Measurements from ENCODE around the gene GAREM1.

GAREM1 gene

DNA sequence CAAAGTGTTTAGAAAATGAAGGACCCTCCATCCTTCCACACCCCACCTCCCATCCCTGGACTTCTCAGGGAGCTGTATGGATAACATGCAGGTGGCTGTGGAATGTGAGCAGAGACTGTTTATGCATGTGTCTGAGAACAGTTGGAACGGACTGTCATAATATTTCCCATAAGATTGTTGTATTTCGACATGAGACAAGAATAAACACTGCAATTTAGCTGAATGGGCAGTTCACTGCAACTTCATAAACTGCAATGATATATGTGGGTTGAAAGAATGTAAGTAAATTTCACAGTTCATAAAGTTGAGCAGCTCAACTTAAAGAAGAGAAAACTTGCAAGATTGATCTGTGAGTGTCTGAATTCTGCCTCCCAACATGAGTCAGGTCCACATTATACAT is 206.3 kb downstream of the GAREM1 start:
- TF ChIP-seq, protein P1, sequence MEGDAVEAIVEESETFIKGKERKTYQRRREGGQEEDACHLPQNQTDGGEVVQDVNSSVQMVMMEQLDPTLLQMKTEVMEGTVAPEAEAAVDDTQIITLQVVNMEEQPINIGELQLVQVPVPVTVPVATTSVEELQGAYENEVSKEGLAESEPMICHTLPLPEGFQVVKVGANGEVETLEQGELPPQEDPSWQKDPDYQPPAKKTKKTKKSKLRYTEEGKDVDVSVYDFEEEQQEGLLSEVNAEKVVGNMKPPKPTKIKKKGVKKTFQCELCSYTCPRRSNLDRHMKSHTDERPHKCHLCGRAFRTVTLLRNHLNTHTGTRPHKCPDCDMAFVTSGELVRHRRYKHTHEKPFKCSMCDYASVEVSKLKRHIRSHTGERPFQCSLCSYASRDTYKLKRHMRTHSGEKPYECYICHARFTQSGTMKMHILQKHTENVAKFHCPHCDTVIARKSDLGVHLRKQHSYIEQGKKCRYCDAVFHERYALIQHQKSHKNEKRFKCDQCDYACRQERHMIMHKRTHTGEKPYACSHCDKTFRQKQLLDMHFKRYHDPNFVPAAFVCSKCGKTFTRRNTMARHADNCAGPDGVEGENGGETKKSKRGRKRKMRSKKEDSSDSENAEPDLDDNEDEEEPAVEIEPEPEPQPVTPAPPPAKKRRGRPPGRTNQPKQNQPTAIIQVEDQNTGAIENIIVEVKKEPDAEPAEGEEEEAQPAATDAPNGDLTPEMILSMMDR (IDR thresholded peaks at IDR 0.05; ENCODE audit: low read depth, low read length, missing control alignments), result no peak
- no peak overlapping the region for H3K4me3 ChIP-seq (ENCODE audit: low read depth, low read length)

DNA sequence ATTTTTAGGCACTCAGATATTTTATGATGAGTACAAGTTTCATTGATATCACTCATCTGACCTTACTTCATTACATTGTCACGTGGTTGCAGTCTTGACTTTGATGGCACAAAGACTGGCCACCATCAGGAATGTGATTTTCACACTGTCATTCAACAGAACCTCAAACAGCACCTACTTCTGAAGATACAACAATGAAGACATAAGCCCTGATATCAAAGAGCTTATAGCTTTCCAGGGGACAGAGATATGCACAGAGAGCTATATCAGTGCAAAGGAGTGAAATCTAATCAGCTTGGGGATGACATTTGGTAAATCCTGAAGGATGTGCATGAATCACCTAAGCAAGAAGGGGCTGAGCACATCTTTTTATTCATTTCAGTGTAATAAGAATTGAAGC is 208.6 kb downstream of the GAREM1 start:
- no peak overlapping the region for H3K4me3 ChIP-seq (ENCODE audit: low read depth, low read length)
- no peak for DNase-seq (ENCODE audit: low read depth)
- TF ChIP-seq, protein P1 (IDR thresholded peaks at IDR 0.05; ENCODE audit: low read depth, low read length, missing control alignments), result no peak

More for the DNA sequence above, 206.3 kb downstream of the GAREM1 start:
- no peak for DNase-seq (ENCODE audit: low read depth)

DNA sequence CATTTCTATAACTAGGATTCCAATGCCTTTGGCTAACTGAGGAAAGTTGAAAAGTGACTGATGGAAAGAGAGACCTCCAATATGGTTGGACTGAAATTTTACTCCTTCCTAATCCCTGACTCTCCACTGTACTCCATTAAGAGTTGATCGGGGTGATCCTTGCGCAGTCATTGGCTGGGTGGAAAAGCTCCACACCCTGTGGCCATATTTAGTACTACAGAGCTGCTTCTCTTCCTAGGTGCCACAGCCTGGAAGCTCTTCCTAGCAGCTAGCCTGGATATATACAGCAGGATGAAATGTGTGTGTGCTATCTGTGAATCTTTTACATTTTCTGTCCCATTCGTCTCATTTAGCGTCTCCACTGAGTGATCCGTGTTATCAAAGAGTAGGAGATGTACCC is 209.7 kb downstream of the GAREM1 start:
- DNase-seq (ENCODE audit: low read depth), result no peak
- TF ChIP-seq, protein P1 (IDR thresholded peaks at IDR 0.05; ENCODE audit: low read depth, low read length, missing control alignments), result peak; percentile 24
- no peak overlapping the region for H3K4me3 ChIP-seq (ENCODE audit: low read depth, low read length)

DNA sequence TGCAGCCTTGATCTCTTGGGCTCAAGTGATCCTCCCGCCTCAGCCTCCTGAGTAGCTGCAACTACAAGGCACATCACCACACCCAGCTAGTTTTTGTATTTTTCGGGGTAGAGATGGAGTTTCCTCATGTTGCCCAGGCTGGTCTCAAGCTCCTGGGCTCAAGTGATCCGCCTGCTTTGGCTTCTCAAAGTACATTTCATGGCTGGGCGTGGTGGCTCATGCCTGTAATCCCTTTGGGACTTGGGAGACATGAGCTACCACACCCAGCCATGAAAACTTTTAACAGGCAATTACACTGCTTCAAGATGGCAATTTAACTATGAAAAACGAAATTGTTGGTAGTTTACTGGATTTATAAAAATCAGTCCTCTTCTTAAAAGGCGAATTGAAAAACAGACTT is 211.1 kb downstream of the GAREM1 start:
- no peak for DNase-seq (ENCODE audit: low read depth)
- TF ChIP-seq, protein P1 (IDR thresholded peaks at IDR 0.05; ENCODE audit: low read depth, low read length, missing control alignments), result no peak
- no peak overlapping the region for H3K4me3 ChIP-seq (ENCODE audit: low read depth, low read length)

DNA sequence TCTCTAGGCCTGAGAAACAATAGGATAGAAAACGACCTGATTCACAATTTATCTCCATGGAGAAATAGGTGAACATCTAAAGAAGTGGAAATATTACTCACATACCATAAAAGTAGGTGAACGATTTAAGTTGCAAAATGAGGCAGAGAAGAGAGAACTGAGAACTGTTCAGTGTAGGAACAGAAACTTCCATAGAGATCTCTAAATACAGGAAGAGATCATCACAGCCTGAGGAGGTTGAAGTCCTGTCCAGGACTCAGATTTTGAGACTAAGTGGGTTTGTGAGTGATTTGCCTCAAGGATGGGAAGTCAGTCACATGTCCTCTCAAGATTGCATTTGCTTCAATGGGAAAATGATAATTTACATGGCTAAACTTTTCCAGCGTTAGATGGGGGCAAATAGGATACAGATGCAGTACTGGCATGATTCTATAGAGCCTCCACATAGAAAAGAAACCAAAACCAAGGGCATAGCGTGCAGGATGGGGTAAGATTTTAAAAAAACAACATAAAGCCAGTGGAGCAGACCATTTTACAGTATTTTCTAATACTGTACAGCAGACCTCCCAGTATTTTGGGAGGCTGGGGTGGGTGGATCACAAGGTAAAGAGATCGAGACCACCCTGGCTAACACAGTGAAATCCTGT is 212.0 kb downstream of the GAREM1 start:
- no peak overlapping the region for H3K4me3 ChIP-seq (ENCODE audit: low read depth, low read length)
- DNase-seq (ENCODE audit: low read depth), result no peak
- TF ChIP-seq, protein P1 (IDR thresholded peaks at IDR 0.05; ENCODE audit: low read depth, low read length, missing control alignments), result no peak

DNA sequence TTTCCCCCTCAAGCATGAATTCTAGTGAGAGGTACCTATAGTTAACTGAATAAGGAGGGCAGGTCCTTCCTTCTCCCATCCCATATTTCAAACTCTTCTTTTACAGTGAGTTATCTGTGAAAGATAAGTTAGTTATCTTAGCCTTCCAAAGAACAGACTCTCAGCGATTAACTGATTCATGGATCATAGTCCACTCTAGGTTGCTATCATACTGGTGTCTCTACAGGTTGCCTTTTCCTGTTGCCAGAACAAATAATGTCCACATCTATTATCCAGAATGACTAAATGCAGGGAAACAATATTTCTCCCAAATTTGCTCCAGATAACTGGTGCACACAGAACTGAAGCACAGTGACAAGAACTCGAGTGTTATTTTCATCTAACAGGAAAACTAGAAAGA is 212.5 kb downstream of the GAREM1 start:
- no peak for DNase-seq (ENCODE audit: low read depth)
- TF ChIP-seq, protein P1 (IDR thresholded peaks at IDR 0.05; ENCODE audit: low read depth, low read length, missing control alignments), result no peak
- no peak overlapping the region for H3K4me3 ChIP-seq (ENCODE audit: low read depth, low read length)

Data from GM12864 (cell line).